ENCODE results near the gene LCNL1. TPM values are rescaled to one million over a fixed set of nuclear protein-coding genes. Genes with fewer than 3 reads are reported as not detected.

Gene LCNL1
- total RNA-seq, 1 experiment from 2014 or later = 0.21 TPM

DNA sequence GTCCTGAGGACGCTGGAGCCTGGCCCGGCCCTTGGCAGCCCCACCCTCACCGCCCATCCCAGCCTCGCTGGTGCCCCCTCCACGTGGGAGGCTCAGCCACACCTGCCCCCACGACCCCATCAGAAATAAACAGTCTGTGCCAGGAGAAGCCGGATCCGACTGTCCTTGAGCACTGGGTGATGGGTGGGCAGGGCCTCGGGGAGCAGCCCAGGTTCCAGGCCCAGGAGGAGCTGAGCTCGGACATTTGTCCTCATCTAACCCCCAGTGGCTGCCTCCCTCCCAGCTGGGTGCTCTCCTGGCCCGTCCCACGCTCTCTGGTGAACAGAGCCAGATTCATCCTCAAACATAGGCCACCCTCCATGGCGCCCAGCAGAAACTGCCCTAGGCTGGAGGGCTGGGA, 10.1 kb upstream of the LCNL1 start:
- Histone ChIP-seq H3K27me3 (ENCODE audit: control insufficient read depth, insufficient read depth, low read length) (peaks cover 6% of the 10 kb centered on the region; the same call in 1 of the 2 replicates), H3K36me3 (replicated peaks; ENCODE audit: control insufficient read depth, insufficient read depth, low read length) (no peaks in the 10 kb centered on the region), H3K4me3 (ENCODE audit: insufficient read depth, low read depth, low read length) (no peak overlapping the region)
- no peak for DNase-seq

GRCh38 chr9:136973618-136974617, 8.9 kb upstream of the LCNL1 start:
- no peak for DNase-seq
- Histone ChIP-seq H3K4me3 (ENCODE audit: insufficient read depth, low read depth, low read length) (no peak overlapping the region), H3K27me3 (ENCODE audit: control insufficient read depth, insufficient read depth, low read length) (peaks cover 7% of the 10 kb centered on the region; the same call in 1 of the 2 replicates)

GRCh38 chr9:136974817-136975535, 7.8 kb upstream of the LCNL1 start:
- no peak overlapping the region for H3K4me3 ChIP-seq (ENCODE audit: insufficient read depth, low read depth, low read length)
- no peak for DNase-seq
- peaks cover 10% of the 10 kb centered on the region; the same call in 1 of the 2 replicates for H3K27me3 ChIP-seq (ENCODE audit: control insufficient read depth, insufficient read depth, low read length)
- no peaks in the 10 kb centered on the region for H3K36me3 ChIP-seq (replicated peaks; ENCODE audit: control insufficient read depth, insufficient read depth, low read length)

More at GRCh38 chr9:136973618-136974617, 8.9 kb upstream of the LCNL1 start:
- H3K36me3 ChIP-seq (replicated peaks; ENCODE audit: control insufficient read depth, insufficient read depth, low read length) = no peaks in the 10 kb centered on the region

GRCh38 chr9:136975644-136976043, 7.1 kb upstream of the LCNL1 start:
- DNase-seq = peak; percentile 93
- no peak overlapping the region for H3K4me3 ChIP-seq (ENCODE audit: insufficient read depth, low read depth, low read length)
- no peaks in the 10 kb centered on the region for H3K36me3 ChIP-seq (replicated peaks; ENCODE audit: control insufficient read depth, insufficient read depth, low read length)
- peaks cover 10% of the 10 kb centered on the region; the same call in 1 of the 2 replicates for H3K27me3 ChIP-seq (ENCODE audit: control insufficient read depth, insufficient read depth, low read length)

GRCh38 chr9:136977223-136977622, 5.6 kb upstream of the LCNL1 start, which contains the start of gene PTGDS:
Gene PTGDS, plus strand, starts transcription at chr9:136977504. Its CDS starts 75 bp downstream, at chr9:136977579.
- Histone ChIP-seq H3K27me3 (ENCODE audit: control insufficient read depth, insufficient read depth, low read length) (peaks cover 10% of the 10 kb centered on the region; the same call in 1 of the 2 replicates), H3K4me3 (ENCODE audit: insufficient read depth, low read depth, low read length) (peak within 1 kb of the TSS; percentile 61), H3K36me3 (replicated peaks; ENCODE audit: control insufficient read depth, insufficient read depth, low read length) (no peaks in the 10 kb centered on the region)
- no peak for DNase-seq

DNA sequence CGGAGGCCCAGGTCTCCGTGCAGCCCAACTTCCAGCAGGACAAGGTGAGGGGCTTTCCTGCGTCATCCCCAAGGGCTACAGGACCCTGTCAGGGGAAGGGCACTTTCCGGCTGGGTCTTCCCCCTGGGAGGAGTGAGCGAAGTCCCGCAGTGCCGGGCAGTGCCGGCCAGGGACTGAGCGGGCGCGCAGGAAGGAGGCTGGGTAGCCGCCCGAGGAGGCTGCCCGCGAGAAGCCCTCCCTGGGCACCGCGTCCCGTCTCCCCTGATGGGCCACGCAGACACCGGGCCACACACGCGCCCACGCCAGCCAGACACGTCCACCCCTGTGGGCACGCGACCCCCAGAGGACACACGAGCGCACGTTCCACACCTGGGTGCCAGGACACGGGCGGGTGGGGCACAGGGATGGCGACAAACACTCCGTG, 5.1 kb upstream of the LCNL1 start:
- Histone ChIP-seq H3K36me3 (replicated peaks; ENCODE audit: control insufficient read depth, insufficient read depth, low read length) (no peaks in the 10 kb centered on the region), H3K27me3 (ENCODE audit: control insufficient read depth, insufficient read depth, low read length) (peaks cover 10% of the 10 kb centered on the region; the same call in 1 of the 2 replicates), H3K4me3 (ENCODE audit: insufficient read depth, low read depth, low read length) (peak overlapping the region; percentile 61)
- DNase-seq = peak; percentile 91

DNA sequence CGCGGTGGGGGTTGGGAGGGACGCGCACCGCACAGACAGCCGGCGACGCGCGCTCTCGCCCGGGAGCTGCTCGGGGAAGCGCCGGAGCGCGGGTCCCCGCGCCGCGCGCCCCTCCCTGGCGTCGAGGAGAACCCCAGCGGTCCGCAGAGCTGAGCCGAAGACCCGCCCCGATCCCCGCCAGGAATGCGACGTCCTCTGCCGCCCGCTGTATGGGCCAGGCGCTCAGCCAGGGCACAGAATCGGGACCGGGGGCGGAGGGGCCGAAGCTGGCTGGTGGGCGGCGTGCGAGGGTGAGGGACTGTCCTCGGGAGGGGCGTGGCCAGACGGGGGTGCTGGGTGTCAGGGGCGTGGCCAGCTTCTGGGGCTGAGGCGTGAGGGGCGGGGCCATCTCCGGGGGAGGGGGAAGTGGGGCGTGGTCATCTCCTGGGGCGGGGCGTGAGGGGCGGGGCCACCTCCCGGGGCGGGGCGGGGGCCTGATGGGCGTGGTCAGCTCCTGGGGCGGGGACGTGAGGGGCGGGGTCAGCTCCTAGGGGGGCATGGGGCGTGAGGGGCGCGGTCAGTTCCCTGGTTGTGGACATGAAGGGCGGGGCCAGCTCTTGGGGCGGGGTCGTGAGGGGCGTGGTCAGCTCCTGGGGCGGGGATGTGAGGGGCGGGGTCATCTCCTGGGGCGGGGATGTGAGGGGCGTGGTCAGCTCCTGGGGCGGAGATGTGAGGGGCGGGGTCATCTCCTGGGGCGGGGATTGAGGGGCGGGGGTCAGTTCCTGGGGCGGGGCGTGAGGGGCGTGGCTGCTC, 4.5 kb upstream of the LCNL1 start:
- Histone ChIP-seq H3K27me3 (ENCODE audit: control insufficient read depth, insufficient read depth, low read length) (peaks cover 10% of the 10 kb centered on the region; the same call in 1 of the 2 replicates), H3K4me3 (ENCODE audit: insufficient read depth, low read depth, low read length) (peak overlapping the region; percentile 61), H3K36me3 (replicated peaks; ENCODE audit: control insufficient read depth, insufficient read depth, low read length) (no peaks in the 10 kb centered on the region)
- DNase-seq = peak; percentile 100

DNA sequence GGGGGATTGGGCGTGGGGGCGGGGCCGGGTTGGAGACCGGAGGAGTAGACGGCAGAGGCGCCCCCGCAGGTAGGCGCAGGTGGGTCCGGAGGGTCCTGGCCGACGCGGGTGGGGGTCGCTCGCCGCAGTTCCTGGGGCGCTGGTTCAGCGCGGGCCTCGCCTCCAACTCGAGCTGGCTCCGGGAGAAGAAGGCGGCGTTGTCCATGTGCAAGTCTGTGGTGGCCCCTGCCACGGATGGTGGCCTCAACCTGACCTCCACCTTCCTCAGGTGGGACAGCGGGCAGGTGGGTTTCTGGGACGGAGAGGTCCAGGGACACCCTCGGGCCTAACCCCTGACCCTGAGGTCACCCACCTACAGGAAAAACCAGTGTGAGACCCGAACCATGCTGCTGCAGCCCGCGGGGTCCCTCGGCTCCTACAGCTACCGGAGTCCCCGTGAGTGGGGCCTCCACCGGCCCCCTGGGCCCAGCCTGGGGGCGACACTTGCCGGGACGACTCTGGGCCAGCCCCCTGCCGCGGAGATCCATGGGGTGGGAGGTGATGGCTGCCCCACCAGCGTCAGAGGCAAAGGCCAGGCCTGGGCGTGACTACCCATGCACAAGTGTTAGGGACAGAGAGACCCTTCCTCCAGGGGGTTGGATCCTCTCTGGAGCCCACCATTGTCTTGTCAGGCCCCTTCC, 3.8 kb upstream of the LCNL1 start:
- Histone ChIP-seq H3K27me3 (ENCODE audit: control insufficient read depth, insufficient read depth, low read length) (peaks cover 10% of the 10 kb centered on the region), H3K36me3 (replicated peaks; ENCODE audit: control insufficient read depth, insufficient read depth, low read length) (no peaks in the 10 kb centered on the region), H3K4me3 (ENCODE audit: insufficient read depth, low read depth, low read length) (peak overlapping the region; percentile 17)
- no peak for DNase-seq

DNA sequence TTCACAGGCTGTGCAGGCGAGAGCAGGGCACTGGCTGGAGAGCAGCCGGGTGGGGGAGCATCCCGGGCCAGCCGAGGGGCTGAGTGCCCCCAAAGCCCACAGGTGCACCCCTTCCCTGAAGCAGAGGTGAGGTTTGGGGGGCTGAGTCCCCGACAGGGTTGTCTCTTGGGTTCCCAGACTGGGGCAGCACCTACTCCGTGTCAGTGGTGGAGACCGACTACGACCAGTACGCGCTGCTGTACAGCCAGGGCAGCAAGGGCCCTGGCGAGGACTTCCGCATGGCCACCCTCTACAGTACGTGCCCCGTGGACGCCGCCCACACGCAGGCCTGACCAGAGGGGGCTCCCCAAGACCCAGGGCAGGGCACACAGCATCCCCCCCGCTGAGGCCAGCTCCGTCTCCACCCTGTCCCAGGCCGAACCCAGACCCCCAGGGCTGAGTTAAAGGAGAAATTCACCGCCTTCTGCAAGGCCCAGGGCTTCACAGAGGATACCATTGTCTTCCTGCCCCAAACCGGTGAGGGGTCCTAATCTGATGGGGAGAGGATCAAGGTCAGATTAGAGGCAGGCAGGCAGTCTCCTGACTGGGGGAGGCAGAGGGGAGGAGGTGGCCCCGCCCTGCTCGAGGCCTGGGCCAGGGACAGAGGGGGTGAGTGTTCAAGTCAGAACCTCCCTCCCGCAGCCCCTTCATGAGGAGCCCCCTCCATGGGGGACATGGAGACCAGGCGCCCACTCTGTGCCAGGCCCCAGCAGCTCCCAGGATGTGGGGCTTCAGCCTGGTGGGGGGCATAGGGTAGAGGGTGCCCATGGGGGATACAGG, 2.8 kb upstream of the LCNL1 start:
- DNase-seq = no peak
- H3K4me3 ChIP-seq (ENCODE audit: insufficient read depth, low read depth, low read length) = no peak overlapping the region
- H3K36me3 ChIP-seq (replicated peaks; ENCODE audit: control insufficient read depth, insufficient read depth, low read length) = no peaks in the 10 kb centered on the region
- peaks cover 13% of the 10 kb centered on the region for H3K27me3 ChIP-seq (ENCODE audit: control insufficient read depth, insufficient read depth, low read length)

DNA sequence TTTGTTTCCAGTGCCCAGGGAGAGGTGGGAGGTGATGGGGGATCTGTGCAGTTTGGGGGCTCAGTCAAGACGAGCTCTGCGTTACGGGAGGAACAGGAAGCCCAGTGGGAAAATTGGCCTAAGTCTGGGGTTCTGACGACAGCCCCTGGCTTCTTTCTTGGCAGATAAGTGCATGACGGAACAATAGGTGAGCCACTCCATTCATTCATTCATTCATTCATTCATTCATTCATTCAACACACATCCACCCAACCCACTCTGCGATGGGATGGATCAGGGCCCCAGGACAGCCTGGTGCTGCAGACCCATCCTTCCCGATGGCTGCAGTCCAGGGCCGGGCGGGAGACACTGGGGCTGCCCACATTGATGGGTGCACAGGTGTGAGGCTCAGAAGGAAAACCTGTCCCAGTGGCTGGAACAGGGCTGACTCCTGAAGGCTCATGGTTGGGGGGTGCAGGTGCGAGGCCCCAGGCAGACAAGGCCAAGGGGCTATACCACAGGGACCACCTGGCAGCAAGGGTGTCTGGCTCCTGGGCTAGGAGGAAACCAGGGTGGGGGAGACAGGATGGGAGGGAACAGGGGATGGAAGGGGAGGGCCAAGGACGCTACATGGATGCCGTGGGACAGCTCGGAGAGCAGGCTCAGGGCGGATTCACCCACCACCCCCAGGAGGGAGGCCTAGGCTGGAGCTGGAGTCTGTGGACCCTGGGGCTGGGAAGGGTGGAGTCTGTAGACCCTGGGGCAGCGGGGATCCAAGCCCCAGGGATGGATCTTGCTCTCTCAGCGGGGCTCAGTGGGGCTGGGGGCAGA, 1.9 kb upstream of the LCNL1 start:
- H3K27me3 ChIP-seq (ENCODE audit: control insufficient read depth, insufficient read depth, low read length) = peaks cover 15% of the 10 kb centered on the region
- no peak overlapping the region for H3K4me3 ChIP-seq (ENCODE audit: insufficient read depth, low read depth, low read length)
- H3K36me3 ChIP-seq (replicated peaks; ENCODE audit: control insufficient read depth, insufficient read depth, low read length) = no peaks in the 10 kb centered on the region
- no peak for DNase-seq

- no peaks in the 10 kb centered on the region for H3K36me3 ChIP-seq (replicated peaks; ENCODE audit: control insufficient read depth, insufficient read depth, low read length)
- no peak overlapping the region for H3K4me3 ChIP-seq (ENCODE audit: insufficient read depth, low read depth, low read length)
- DNase-seq = no peak
- peaks cover 17% of the 10 kb centered on the region for H3K27me3 ChIP-seq (ENCODE audit: control insufficient read depth, insufficient read depth, low read length)
Measured at GRCh38 chr9:136981588-136982231, 1.1 kb upstream of the LCNL1 start.

DNA sequence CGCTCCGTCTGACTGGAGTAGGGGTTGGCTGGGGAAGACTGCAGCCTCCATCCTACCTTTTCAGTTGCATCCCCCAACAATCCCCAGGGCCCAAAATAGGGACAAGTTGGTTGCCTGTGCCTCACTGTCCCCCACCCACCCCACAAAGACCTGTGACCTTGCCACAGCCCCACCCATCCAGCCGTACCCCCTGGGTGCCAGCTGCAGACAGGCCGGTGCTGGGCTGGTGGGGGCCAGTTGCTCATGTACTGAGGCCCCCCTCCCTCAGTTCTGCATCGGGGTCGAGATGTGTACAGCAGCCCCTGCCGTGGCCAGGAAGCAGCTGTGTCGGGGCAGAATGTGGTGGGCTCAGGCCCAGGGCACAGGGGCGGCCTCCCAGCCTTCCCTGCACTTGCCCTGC, 374 bp downstream of the LCNL1 start:
- peaks cover 10% of the 10 kb centered on the region for H3K27me3 ChIP-seq (ENCODE audit: control insufficient read depth, insufficient read depth, low read length)
- no peaks in the 10 kb centered on the region for H3K36me3 ChIP-seq (replicated peaks; ENCODE audit: control insufficient read depth, insufficient read depth, low read length)
- no peak overlapping the region for H3K4me3 ChIP-seq (ENCODE audit: insufficient read depth, low read depth, low read length)
- DNase-seq = no peak

Measured in H7 (cell line).